Esophagus muscularis mucosa (tissue), 3 donors: ENCODE results near the gene TMEM40.
A peak's percentile ranks its signal among the peaks of the same experiment; 100 is the strongest.

Experiments
- CTCF ChIP-seq, 3 experiments: fragments of 200-600 bp in 2 of 3; fragments of 450-650 bp in 1 of 3; sonication (generic) in 2 of 3; IDR thresholded peaks; one replicate each; pipeline ENCODE4 v1.5.1; 2017 to 2019; ENCODE audit warnings: antibody characterized with exemption in 3 of 3, mild to moderate bottlenecking in 2 of 3, moderate library complexity in 1 of 3
- POLR2AphosphoS5 ChIP-seq, 2 donors: sonication (generic); formaldehyde crosslinking; IDR thresholded peaks; one replicate each; pipeline ENCODE4 v1.6.1; 2017; ENCODE audit warnings: antibody characterized with exemption in 2 of 2

- peak; percentile 33 to 57 for TF ChIP-seq POLR2AphosphoS5 (IDR thresholded peaks at IDR 0.05)
- no peak for TF ChIP-seq CTCF (IDR thresholded peaks at IDR 0.05)
These were observed 8.8 kb downstream of the TMEM40 start for GRCh38 chr3:12750223-12750622.
